ENCODE results near the gene SHISA9. TPM values are rescaled to one million over a fixed set of nuclear protein-coding genes. Genes with fewer than 3 reads are reported as not detected.
"Not testable (repeated sequence)": the region's sequence is repeated elsewhere in the genome, so short reads cannot be mapped to it uniquely, and the experiment has no call there.

SHISA9 gene
- total RNA-seq (0.05 TPM), polyA plus RNA-seq (0.07 TPM)
- long read RNA-seq, donor 1 = 0 reads
- long read RNA-seq, donor 2 = 0 reads
- long read RNA-seq, donor 3 = 0 reads
- long read RNA-seq, donor 4 = 0 reads
- long read RNA-seq, donor 5 = 0 reads
- long read RNA-seq, donor 6 = 0 reads
- long read RNA-seq, donor 7 = 0 reads
- long read RNA-seq, donor 8 = 0 reads
- long read RNA-seq, donor 9 = 0 reads
- long read RNA-seq, donor 10 = 0 reads

GRCh38 chr16:12901597-12902461 lies at the start of gene SHISA9:
Gene SHISA9, plus strand, starts transcription at chr16:12901598.
- WGBS = 2% methylated on average over 109 of the region's 110 CpGs
- H3K9me3 ChIP-seq (ENCODE audit: control insufficient read depth in 2 of 2, insufficient read depth in 1 of 2, low read length in 1 of 2) = no peaks in the 10 kb centered on the region
- H3K36me3 ChIP-seq (ENCODE audit: control insufficient read depth in 2 of 2, insufficient read depth in 2 of 2, low read length in 1 of 2) = no peaks in the 10 kb centered on the region
- H3K27ac ChIP-seq (ENCODE audit: low read depth in 1 of 2, low read length in 1 of 2) = no peak within 1 kb of the TSS
- H3K27me3 ChIP-seq (ENCODE audit: control insufficient read depth in 2 of 2, insufficient read depth in 1 of 2, low read length in 1 of 2) = peaks cover 59 to 75% of the 10 kb centered on the region in 2 donors
- H3K4me3 ChIP-seq (ENCODE audit: low read length in 2 of 2) = no peak within 1 kb of the TSS
- H3K4me1 ChIP-seq (ENCODE audit: control insufficient read depth in 2 of 2, insufficient read depth in 2 of 2, low read length in 2 of 2) = no peaks in the 10 kb centered on the region
- no peak for DNase-seq (ENCODE audit: low read depth in 6 of 9, low spot score in 9 of 9)

DNA sequence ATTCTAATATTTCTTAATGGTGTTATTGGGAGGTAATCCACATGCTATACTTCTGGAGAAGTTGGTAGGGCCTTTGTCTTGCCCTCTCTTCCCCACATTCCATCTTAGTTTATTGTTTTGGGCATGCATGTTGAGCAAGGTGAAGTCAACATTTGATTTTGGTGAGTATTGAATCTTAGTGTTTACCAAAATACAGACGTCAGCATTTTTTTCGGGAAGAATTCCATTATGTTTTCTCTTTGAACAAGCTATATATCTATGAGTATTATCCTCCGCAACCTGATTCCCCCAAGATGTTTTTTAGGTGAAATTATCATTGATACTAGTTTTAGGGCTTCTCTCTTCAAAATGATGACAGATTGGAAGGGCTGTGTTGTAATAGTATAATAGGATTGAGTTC lies 47.4 kb upstream of the SHISA9 start:
- no peaks in the 10 kb centered on the region for H3K4me1 ChIP-seq (ENCODE audit: control insufficient read depth in 2 of 2, insufficient read depth in 2 of 2, low read length in 2 of 2)
- 98% methylated on average over 3 of the region's 3 CpGs for WGBS
- H3K27me3 ChIP-seq (ENCODE audit: control insufficient read depth in 2 of 2, insufficient read depth in 1 of 2, low read length in 1 of 2) = no peaks in the 10 kb centered on the region
- no peak overlapping the region for H3K4me3 ChIP-seq (ENCODE audit: low read length in 2 of 2)
- H3K9me3 ChIP-seq (ENCODE audit: control insufficient read depth in 2 of 2, insufficient read depth in 1 of 2, low read length in 1 of 2) = no peaks in the 10 kb centered on the region
- H3K36me3 ChIP-seq (ENCODE audit: control insufficient read depth in 2 of 2, insufficient read depth in 2 of 2, low read length in 1 of 2) = no peaks in the 10 kb centered on the region
- DNase-seq (ENCODE audit: low read depth in 6 of 9, low spot score in 9 of 9) = no peak
- no peak overlapping the region for H3K27ac ChIP-seq (ENCODE audit: low read depth in 1 of 2, low read length in 1 of 2)

DNA sequence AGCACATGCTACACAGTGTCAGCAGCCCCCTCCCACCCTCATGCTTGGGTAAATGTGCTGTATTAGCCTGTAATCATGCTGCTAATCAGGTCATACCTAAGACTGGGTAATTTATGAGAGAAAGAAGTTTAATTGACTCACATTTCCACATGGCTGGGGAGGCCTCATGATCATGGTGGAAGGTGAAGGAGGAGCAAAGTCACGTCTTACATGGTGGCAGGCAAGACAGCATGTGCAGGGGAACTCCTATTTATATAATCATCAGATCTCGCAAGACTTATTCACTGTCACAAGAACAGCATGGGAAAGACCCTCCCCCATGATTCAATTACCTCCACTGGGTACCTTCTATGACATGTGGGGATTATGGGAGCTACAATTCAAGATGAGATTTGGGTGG lies 44.0 kb upstream of the SHISA9 start:
- not testable (repeated sequence) for DNase-seq (ENCODE audit: low read depth in 6 of 9, low spot score in 9 of 9); H3K27ac ChIP-seq (ENCODE audit: low read depth in 1 of 2, low read length in 1 of 2); H3K4me3 ChIP-seq (ENCODE audit: low read length in 2 of 2); H3K9me3 ChIP-seq (ENCODE audit: control insufficient read depth in 2 of 2, insufficient read depth in 1 of 2, low read length in 1 of 2); H3K4me1 ChIP-seq (ENCODE audit: control insufficient read depth in 2 of 2, insufficient read depth in 2 of 2, low read length in 2 of 2); H3K36me3 ChIP-seq (ENCODE audit: control insufficient read depth in 2 of 2, insufficient read depth in 2 of 2, low read length in 1 of 2); H3K27me3 ChIP-seq (ENCODE audit: control insufficient read depth in 2 of 2, insufficient read depth in 1 of 2, low read length in 1 of 2)
- WGBS = 91% methylated on average over 2 of the region's 2 CpGs

DNA sequence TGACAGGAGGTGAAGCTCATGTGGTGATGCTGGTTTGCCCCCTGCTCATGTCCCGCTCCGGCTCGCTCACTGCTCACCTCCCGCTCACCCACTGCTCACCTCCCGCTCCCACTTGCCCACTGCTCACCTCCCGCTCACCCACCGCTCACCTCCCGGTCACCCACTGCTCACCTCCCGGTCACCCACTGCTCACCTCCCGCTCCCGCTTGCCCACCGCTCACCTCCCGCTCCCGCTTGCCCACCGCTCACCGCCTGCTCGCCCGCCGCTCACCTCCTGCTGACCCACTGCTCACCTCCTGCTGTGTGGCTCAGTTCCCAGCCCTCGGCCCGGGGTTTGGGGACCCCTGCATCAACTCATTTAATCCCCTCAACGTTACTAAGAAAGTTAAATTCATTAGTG lies 39.1 kb upstream of the SHISA9 start:
- no peaks in the 10 kb centered on the region for H3K4me1 ChIP-seq (ENCODE audit: control insufficient read depth in 2 of 2, insufficient read depth in 2 of 2, low read length in 2 of 2)
- DNase-seq (ENCODE audit: low read depth in 6 of 9, low spot score in 9 of 9) = no peak
- H3K9me3 ChIP-seq (ENCODE audit: control insufficient read depth in 2 of 2, insufficient read depth in 1 of 2, low read length in 1 of 2) = no peaks in the 10 kb centered on the region
- no peak overlapping the region for H3K27ac ChIP-seq (ENCODE audit: low read depth in 1 of 2, low read length in 1 of 2)
- H3K27me3 ChIP-seq (ENCODE audit: control insufficient read depth in 2 of 2, insufficient read depth in 1 of 2, low read length in 1 of 2) = no peaks in the 10 kb centered on the region
- no peak overlapping the region for H3K4me3 ChIP-seq (ENCODE audit: low read length in 2 of 2)
- 92% methylated on average over 22 of the region's 22 CpGs for WGBS
- no peaks in the 10 kb centered on the region for H3K36me3 ChIP-seq (ENCODE audit: control insufficient read depth in 2 of 2, insufficient read depth in 2 of 2, low read length in 1 of 2)

DNA sequence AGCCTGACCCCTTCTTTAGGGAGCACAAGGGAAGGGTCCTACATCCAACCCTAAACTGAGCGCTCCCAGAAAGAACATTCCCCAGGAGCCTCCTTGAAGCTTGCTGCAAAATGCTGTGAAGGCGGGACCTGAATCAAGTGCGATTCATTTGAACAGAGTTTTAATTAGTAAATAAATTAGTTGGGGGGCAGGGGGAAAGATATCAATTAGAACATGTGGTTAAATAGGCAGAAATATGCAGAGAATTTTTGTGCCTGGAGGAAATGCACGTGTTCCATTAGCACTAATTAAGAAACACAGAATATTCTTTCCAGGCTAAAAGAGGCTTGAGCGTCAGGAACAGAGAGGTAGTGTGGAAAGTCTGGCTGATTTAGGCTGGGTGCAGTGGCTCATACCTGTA lies 38.5 kb upstream of the SHISA9 start:
- H3K27me3 ChIP-seq (ENCODE audit: control insufficient read depth in 2 of 2, insufficient read depth in 1 of 2, low read length in 1 of 2) = no peaks in the 10 kb centered on the region
- no peaks in the 10 kb centered on the region for H3K9me3 ChIP-seq (ENCODE audit: control insufficient read depth in 2 of 2, insufficient read depth in 1 of 2, low read length in 1 of 2)
- H3K4me3 ChIP-seq (ENCODE audit: low read length in 2 of 2) = no peak overlapping the region
- WGBS = 89% methylated on average over 5 of the region's 5 CpGs
- H3K4me1 ChIP-seq (ENCODE audit: control insufficient read depth in 2 of 2, insufficient read depth in 2 of 2, low read length in 2 of 2) = no peaks in the 10 kb centered on the region
- H3K27ac ChIP-seq (ENCODE audit: low read depth in 1 of 2, low read length in 1 of 2) = no peak overlapping the region
- no peaks in the 10 kb centered on the region for H3K36me3 ChIP-seq (ENCODE audit: control insufficient read depth in 2 of 2, insufficient read depth in 2 of 2, low read length in 1 of 2)
- no peak for DNase-seq (ENCODE audit: low read depth in 6 of 9, low spot score in 9 of 9)

DNA sequence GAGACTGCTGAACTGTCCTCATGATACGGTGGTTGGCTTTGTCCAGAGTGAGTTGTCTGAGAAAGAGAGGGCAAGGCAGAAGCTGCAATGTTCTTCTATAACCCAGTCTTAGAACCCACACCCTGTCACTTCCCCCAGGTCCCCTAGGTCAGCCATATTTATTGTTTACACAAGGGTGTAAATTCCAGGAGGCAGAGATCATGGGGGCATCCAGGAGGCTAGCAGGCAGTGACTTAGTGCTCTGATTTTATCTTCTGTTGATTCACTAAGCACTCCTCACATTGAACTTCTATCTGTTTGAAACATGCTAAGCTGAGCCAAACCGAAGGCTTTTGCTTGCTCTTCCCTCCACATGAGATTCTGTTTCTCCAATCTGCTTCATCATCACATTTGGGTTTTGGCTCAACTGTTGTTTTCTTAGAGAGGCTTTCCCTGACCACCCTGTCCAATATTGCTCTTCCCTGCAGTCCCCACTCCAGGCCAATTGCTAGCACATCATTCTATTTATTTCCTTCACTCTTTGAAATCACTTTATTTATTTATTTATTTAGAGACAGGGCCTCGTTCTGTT lies 34.3 kb upstream of the SHISA9 start:
- Histone ChIP-seq H3K27ac (ENCODE audit: low read depth in 1 of 2, low read length in 1 of 2) (no peak overlapping the region), H3K4me3 (ENCODE audit: low read length in 2 of 2) (no peak overlapping the region), H3K9me3 (ENCODE audit: control insufficient read depth in 2 of 2, insufficient read depth in 1 of 2, low read length in 1 of 2) (no peaks in the 10 kb centered on the region), H3K36me3 (ENCODE audit: control insufficient read depth in 2 of 2, insufficient read depth in 2 of 2, low read length in 1 of 2) (no peaks in the 10 kb centered on the region), H3K4me1 (ENCODE audit: control insufficient read depth in 2 of 2, insufficient read depth in 2 of 2, low read length in 2 of 2) (no peaks in the 10 kb centered on the region), H3K27me3 (ENCODE audit: control insufficient read depth in 2 of 2, insufficient read depth in 1 of 2, low read length in 1 of 2) (no peaks in the 10 kb centered on the region)
- DNase-seq (ENCODE audit: low read depth in 6 of 9, low spot score in 9 of 9) = no peak
- 87% methylated on average over 3 of the region's 3 CpGs for whole genome bisulfite sequencing

- Histone ChIP-seq H3K4me3 (ENCODE audit: low read length in 2 of 2) (no peak overlapping the region), H3K4me1 (ENCODE audit: control insufficient read depth in 2 of 2, insufficient read depth in 2 of 2, low read length in 2 of 2) (no peaks in the 10 kb centered on the region), H3K36me3 (ENCODE audit: control insufficient read depth in 2 of 2, insufficient read depth in 2 of 2, low read length in 1 of 2) (no peaks in the 10 kb centered on the region), H3K27me3 (ENCODE audit: control insufficient read depth in 2 of 2, insufficient read depth in 1 of 2, low read length in 1 of 2) (no peaks in the 10 kb centered on the region), H3K9me3 (ENCODE audit: control insufficient read depth in 2 of 2, insufficient read depth in 1 of 2, low read length in 1 of 2) (no peaks in the 10 kb centered on the region), H3K27ac (ENCODE audit: low read depth in 1 of 2, low read length in 1 of 2) (no peak overlapping the region)
- no peak for DNase-seq (ENCODE audit: low read depth in 6 of 9, low spot score in 9 of 9)
- 88% methylated on average over 3 of the region's 3 CpGs for WGBS
Measured at GRCh38 chr16:12868169-12868568, 33.2 kb upstream of the SHISA9 start.

DNA sequence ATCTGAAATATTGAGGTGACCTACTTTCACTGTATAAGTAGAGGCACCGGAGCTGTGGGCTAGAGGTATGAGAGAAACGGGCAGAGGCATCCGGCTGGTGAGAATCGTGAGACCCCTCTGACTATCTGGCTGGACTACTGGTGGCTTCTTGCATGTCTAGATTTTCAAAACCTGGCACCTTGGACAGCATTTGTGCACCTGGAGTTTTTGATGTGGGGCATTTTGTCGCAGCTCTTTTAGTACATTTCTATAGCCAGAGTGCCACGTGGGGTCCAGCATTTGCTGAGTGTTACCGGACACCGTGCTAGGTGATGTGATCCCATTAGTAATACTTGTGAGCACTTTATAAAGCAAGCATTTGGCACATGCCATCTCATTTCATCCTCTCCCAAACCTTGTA lies 32.6 kb upstream of the SHISA9 start:
- H3K4me1 ChIP-seq (ENCODE audit: control insufficient read depth in 2 of 2, insufficient read depth in 2 of 2, low read length in 2 of 2) = no peaks in the 10 kb centered on the region
- H3K27ac ChIP-seq (ENCODE audit: low read depth in 1 of 2, low read length in 1 of 2) = no peak overlapping the region
- H3K36me3 ChIP-seq (ENCODE audit: control insufficient read depth in 2 of 2, insufficient read depth in 2 of 2, low read length in 1 of 2) = no peaks in the 10 kb centered on the region
- no peak for DNase-seq (ENCODE audit: low read depth in 6 of 9, low spot score in 9 of 9)
- no peaks in the 10 kb centered on the region for H3K9me3 ChIP-seq (ENCODE audit: control insufficient read depth in 2 of 2, insufficient read depth in 1 of 2, low read length in 1 of 2)
- H3K27me3 ChIP-seq (ENCODE audit: control insufficient read depth in 2 of 2, insufficient read depth in 1 of 2, low read length in 1 of 2) = no peaks in the 10 kb centered on the region
- 91% methylated on average over 8 of the region's 8 CpGs for WGBS
- H3K4me3 ChIP-seq (ENCODE audit: low read length in 2 of 2) = no peak overlapping the region

GRCh38 chr16:12869698-12870427 lies 31.5 kb upstream of the SHISA9 start:
- Histone ChIP-seq H3K27me3 (ENCODE audit: control insufficient read depth in 2 of 2, insufficient read depth in 1 of 2, low read length in 1 of 2) (no peaks in the 10 kb centered on the region), H3K36me3 (ENCODE audit: control insufficient read depth in 2 of 2, insufficient read depth in 2 of 2, low read length in 1 of 2) (no peaks in the 10 kb centered on the region), H3K9me3 (ENCODE audit: control insufficient read depth in 2 of 2, insufficient read depth in 1 of 2, low read length in 1 of 2) (no peaks in the 10 kb centered on the region), H3K4me3 (ENCODE audit: low read length in 2 of 2) (no peak overlapping the region), H3K4me1 (ENCODE audit: control insufficient read depth in 2 of 2, insufficient read depth in 2 of 2, low read length in 2 of 2) (no peaks in the 10 kb centered on the region), H3K27ac (ENCODE audit: low read depth in 1 of 2, low read length in 1 of 2) (no peak overlapping the region)
- no peak for DNase-seq (ENCODE audit: low read depth in 6 of 9, low spot score in 9 of 9)
- WGBS = 93% methylated on average over 5 of the region's 5 CpGs

All from thymus (tissue), 14 donors.